WTC11 (cell line): ENCODE results near the gene MYO18A. TPM values are rescaled to one million over a fixed set of nuclear protein-coding genes. Genes with fewer than 3 reads are reported as not detected.
A peak's percentile ranks its signal among the peaks of the same experiment; 100 is the strongest.

ENCODE experiments used
- ATAC-seq: fragments of 200-7000 bp; cut with Tn5 transposase; 2 replicates; pipeline ENCODE4 v1.10.0; 2021; ENCODE audit warnings: mild to moderate bottlenecking, moderate library complexity
- CTCF ChIA-PET: fragments of 300-600 bp; sonication (Branson Sonifier 250); formaldehyde crosslinking; loops from one replicate; lab custom pipeline; 2021; ENCODE audit warnings: antibody characterized with exemption; lab: Charles Lee
- POLR2A ChIA-PET: fragments of 350-600 bp; sonication (Branson Sonifier 250); formaldehyde crosslinking; loops from one replicate; lab custom pipeline; 2021; ENCODE audit warnings: antibody characterized with exemption; lab: Charles Lee
- DNase-seq: peaks from one replicate; pipeline ENCODE4 v3.0.0; 2021; ENCODE audit warnings: low spot score
- H3K27ac Mint-ChIP-seq: 2 replicates; pipeline ENCODE4 v1.8.0; 2021; ENCODE audit warnings: mixed read lengths
- H3K27me3 Mint-ChIP-seq: 2 replicates; pipeline ENCODE4 v1.8.0; 2021; ENCODE audit warnings: low read depth, mild to moderate bottlenecking, moderate library complexity, mixed read lengths
- H3K36me3 Mint-ChIP-seq: 2 replicates; pipeline ENCODE4 v1.8.0; 2021; ENCODE audit warnings: mixed read lengths
- H3K4me1 Mint-ChIP-seq: 2 replicates; pipeline ENCODE4 v1.8.0; 2022; ENCODE audit warnings: mixed read lengths
- H3K4me3 Mint-ChIP-seq: 2 replicates; pipeline ENCODE4 v1.8.0; 2021; ENCODE audit warnings: mild to moderate bottlenecking, moderate library complexity, mixed read lengths
- H3K9me3 Mint-ChIP-seq: 2 replicates; pipeline ENCODE4 v1.8.0; 2021; ENCODE audit warnings: mixed read lengths
- CTCF ChIP-seq: fragments of 200-600 bp; IDR thresholded peaks from 2 replicates; pipeline ENCODE4 v1.8.0; 2022; ENCODE audit warnings: antibody characterized with exemption
- E2F4 ChIP-seq: sonication (generic); formaldehyde crosslinking; IDR thresholded peaks from 2 replicates; pipeline ENCODE4 v1.8.1; 2022; ENCODE audit warnings: low read depth, mild to moderate bottlenecking, moderate library complexity, missing genetic modification reagents, borderline replicate concordance
- E2F5 ChIP-seq: sonication (generic); formaldehyde crosslinking; IDR thresholded peaks from 2 replicates; pipeline ENCODE4 v1.8.1; 2022; ENCODE audit warnings: mild to moderate bottlenecking, moderate library complexity, missing genetic modification reagents
- FOXP1 ChIP-seq: sonication (generic); formaldehyde crosslinking; IDR thresholded peaks from 2 replicates; pipeline ENCODE4 v1.8.0; 2022; ENCODE audit warnings: missing genetic modification reagents, mild to moderate bottlenecking, moderate library complexity, borderline replicate concordance
- GTF2I ChIP-seq: fragments of 250-450 bp; sonication (Bioruptor Pico); conservative IDR thresholded peaks from 2 replicates; pipeline ENCODE4 v1.4.0; 2021; ENCODE audit warnings: mild to moderate bottlenecking
- HMGA2 ChIP-seq: fragments of 250-450 bp; sonication (Bioruptor Pico); IDR thresholded peaks from 2 replicates; pipeline ENCODE4 v1.4.0; 2021; ENCODE audit warnings: mild to moderate bottlenecking, moderate library complexity
- HMGXB4 ChIP-seq: sonication (generic); formaldehyde crosslinking; IDR thresholded peaks from 2 replicates; pipeline ENCODE4 v1.8.1; 2023; ENCODE audit warnings: mild to moderate bottlenecking, moderate library complexity, missing genetic modification reagents
- IRF2 ChIP-seq: sonication (generic); formaldehyde crosslinking; IDR thresholded peaks from 2 replicates; pipeline ENCODE4 v1.8.0; 2022; ENCODE audit warnings: low read depth, missing genetic modification reagents, borderline replicate concordance
- MAX ChIP-seq: sonication (generic); formaldehyde crosslinking; IDR thresholded peaks from 2 replicates; pipeline ENCODE4 v1.8.0; 2022; ENCODE audit warnings: mild to moderate bottlenecking, missing genetic modification reagents
- NR2C2 ChIP-seq: sonication (generic); formaldehyde crosslinking; IDR thresholded peaks from 2 replicates; pipeline ENCODE4 v1.8.0; 2022; ENCODE audit warnings: mild to moderate bottlenecking, missing genetic modification reagents
- PRDM15 ChIP-seq: sonication (generic); formaldehyde crosslinking; IDR thresholded peaks from 2 replicates; pipeline ENCODE4 v1.8.0; 2022; ENCODE audit warnings: missing genetic modification reagents
- RORB ChIP-seq: fragments of 250-450 bp; sonication (Bioruptor Pico); IDR thresholded peaks from 2 replicates; pipeline ENCODE4 v1.9.0; 2021; ENCODE audit warnings: mild to moderate bottlenecking
- SOX15 ChIP-seq: fragments of 250-450 bp; sonication (Bioruptor Pico); IDR thresholded peaks from 2 replicates; pipeline ENCODE4 v1.9.0; 2021; ENCODE audit warnings: mild to moderate bottlenecking
- SP1 ChIP-seq: sonication (generic); formaldehyde crosslinking; conservative IDR thresholded peaks from 2 replicates; pipeline ENCODE4 v1.8.1; 2022; ENCODE audit warnings: missing genetic modification reagents
- TP53 ChIP-seq: sonication (generic); formaldehyde crosslinking; IDR thresholded peaks from 2 replicates; pipeline ENCODE4 v1.8.1; 2023; ENCODE audit warnings: mild to moderate bottlenecking, missing genetic modification reagents
- ZNF138 ChIP-seq: sonication (generic); formaldehyde crosslinking; conservative IDR thresholded peaks from 2 replicates; pipeline ENCODE4 v1.8.1; 2022; ENCODE audit warnings: mild to moderate bottlenecking, moderate library complexity, missing genetic modification reagents
- ZNF396 ChIP-seq: fragments of 250-450 bp; sonication (Bioruptor Pico); IDR thresholded peaks from 2 replicates; pipeline ENCODE4 v1.8.0; 2021; ENCODE audit warnings: mild to moderate bottlenecking, moderate library complexity, borderline replicate concordance
- ZNF671 ChIP-seq: fragments of 250-450 bp; sonication (Bioruptor Pico); IDR thresholded peaks from 2 replicates; pipeline ENCODE4 v1.8.0; 2021; ENCODE audit warnings: mild to moderate bottlenecking
- total RNA-seq: library from RNA; stranded (reverse); gene quantifications from 3 replicates; pipeline ENCODE4 v1.2.3, GENCODE V29; 2021

MYO18A gene
- total RNA-seq, 1 experiment from 2014 or later, result 54.9 TPM

- no peaks in the 10 kb centered on the region for H3K9me3 Mint-ChIP-seq
- H3K4me3 Mint-ChIP-seq, result no peak overlapping the region
- H3K4me1 Mint-ChIP-seq, result peaks cover 41% of the 10 kb centered on the region
- H3K27me3 Mint-ChIP-seq, result no peaks in the 10 kb centered on the region
- TF ChIP-seq SOX15 (no peak), RORB (CRISPR knock-in tag) (no peak)
- no peak for DNase-seq
- ATAC-seq, result no peak
- peaks cover 18% of the 10 kb centered on the region for H3K36me3 Mint-ChIP-seq
- peak overlapping the region; percentile 65; the same call in 1 of the 2 replicates for H3K27ac Mint-ChIP-seq
- CTCF ChIA-PET, result interaction anchor here (1.1 to 4.2 kb wide), 4 partner anchors 31 to 116 kb away, joined by 3 to 26 read pairs (median 7); partner anchors contain the start of gene MYO18A
- POLR2A ChIA-PET, result no interaction called here
These were observed 99.2 kb downstream of the MYO18A start for GRCh38 chr17:29080965-29081364.

- Mint-ChIP-seq H3K27ac (no peak overlapping the region), H3K4me1 (peaks cover 39% of the 10 kb centered on the region), H3K4me3 (no peak overlapping the region), H3K27me3 (no peaks in the 10 kb centered on the region), H3K36me3 (peaks cover 16% of the 10 kb centered on the region), H3K9me3 (no peaks in the 10 kb centered on the region)
- no peak for DNase-seq
- peak; percentile 20; the same call in 1 of the 2 replicates for TF ChIP-seq HMGXB4 (CRISPR knock-in tag)
- 0 out of 2 replicates have a peak, but pooled peaks have one; percentile 17 for TF ChIP-seq MAX (CRISPR knock-in tag)
- TF ChIP-seq ZNF671, result no peak
- TF ChIP-seq HMGA2, result no peak
- no peak for TF ChIP-seq ZNF138 (CRISPR knock-in tag)
- CTCF ChIA-PET, result interaction anchor here (0.9 to 1.8 kb wide), 3 partner anchors 37 to 115 kb away, joined by 3 to 8 read pairs (median 4); partner anchors contain the start of gene MYO18A
- ATAC-seq, result no peak
- POLR2A ChIA-PET, result no interaction called here
These were observed 99.9 kb downstream of the MYO18A start for GRCh38 chr17:29080323-29080722.

GRCh38 chr17:29079887-29080286, 100.3 kb downstream of the MYO18A start:
- CTCF ChIA-PET, result interaction anchor here (0.9 to 1.8 kb wide), 6 partner anchors 11 to 114 kb away, joined by 3 to 8 read pairs (median 4); partner anchors contain the start of gene MYO18A
- H3K27ac Mint-ChIP-seq, result no peak overlapping the region
- H3K27me3 Mint-ChIP-seq, result no peaks in the 10 kb centered on the region
- DNase-seq (no peak), ATAC-seq (no peak)
- peaks cover 35% of the 10 kb centered on the region for H3K4me1 Mint-ChIP-seq
- POLR2A ChIA-PET, result no interaction called here
- H3K4me3 Mint-ChIP-seq, result no peak overlapping the region
- TF ChIP-seq IRF2 (no peak), PRDM15 (peak; percentile 98)
- no peaks in the 10 kb centered on the region for H3K9me3 Mint-ChIP-seq
- peaks cover 16% of the 10 kb centered on the region for H3K36me3 Mint-ChIP-seq

- DNase-seq (no peak), ATAC-seq (no peak)
- Mint-ChIP-seq H3K9me3 (no peaks in the 10 kb centered on the region), H3K4me1 (peaks cover 30% of the 10 kb centered on the region), H3K27ac (no peak overlapping the region), H3K36me3 (peaks cover 16% of the 10 kb centered on the region), H3K4me3 (no peak overlapping the region), H3K27me3 (no peaks in the 10 kb centered on the region)
- ChIA-PET CTCF (interaction anchor here (0.9 to 1.8 kb wide), 6 partner anchors 11 to 114 kb away, joined by 3 to 8 read pairs (median 4); partner anchors contain the start of gene MYO18A), POLR2A (no interaction called here)
- TF ChIP-seq E2F4 (CRISPR knock-in tag) (no peak), CTCF (no peak), TP53 (CRISPR knock-in tag) (no peak), E2F5 (no peak), NR2C2 (no peak), HMGXB4 (CRISPR knock-in tag) (no peak), SP1 (no peak), FOXP1 (CRISPR knock-in tag) (no peak), GTF2I (no peak), ZNF396 (CRISPR knock-in tag) (no peak)
These were observed 100.8 kb downstream of the MYO18A start for GRCh38 chr17:29079433-29079832.
